ENCODE data around the gene IDH3A. TPM values are rescaled to one million over a fixed set of nuclear protein-coding genes. Genes with fewer than 3 reads are reported as not detected.
A peak's percentile ranks its signal among the peaks of the same experiment; 100 is the strongest.

IDH3A gene
- polyA plus RNA-seq, 6 donors from 2014 or later = 69.1 to 116 (median 76.7) TPM

- peaks cover 0 to 2% (median 1%) of the 10 kb centered on the region in 3 donors for H3K4me1 Mint-ChIP-seq
- no peaks in the 10 kb centered on the region for H3K36me3 Mint-ChIP-seq
- ATAC-seq (ENCODE audit: low read depth in 2 of 2) (no peak), DNase-seq (no peak)
- peak overlapping the region in 1 of 8 donors; percentile 78 for H3K4me3 Mint-ChIP-seq
- H3K9me3 Mint-ChIP-seq = peaks cover 0 to 4% (median 0%) of the 10 kb centered on the region in 7 donors
- H3K27ac Mint-ChIP-seq = peak overlapping the region in 1 of 6 donors; percentile 53
- H3K27me3 Mint-ChIP-seq = peaks cover 0 to 12% (median 5%) of the 10 kb centered on the region in 3 donors
These were observed 33.7 kb downstream of the IDH3A start for GRCh38 chr15:78182821-78183220.

- Mint-ChIP-seq H3K4me3 (no peak overlapping the region), H3K27me3 (peaks cover 0 to 6% (median 0%) of the 10 kb centered on the region in 3 donors), H3K9me3 (peaks cover 2 to 8% (median 4%) of the 10 kb centered on the region in 7 donors), H3K36me3 (no peaks in the 10 kb centered on the region), H3K27ac (peak overlapping the region in 1 of 6 donors; percentile 40), H3K4me1 (peaks cover 0 to 9% (median 5%) of the 10 kb centered on the region in 3 donors)
- no peak for DNase-seq
- no peak for ATAC-seq (ENCODE audit: low read depth in 2 of 2)
These were observed 43.8 kb downstream of the IDH3A start for GRCh38 chr15:78192826-78193594.

GRCh38 chr15:78193731-78194567 is 44.8 kb downstream of the IDH3A start:
- no peak for DNase-seq

GRCh38 chr15:78194568-78194925 is 45.4 kb downstream of the IDH3A start:
- ATAC-seq (ENCODE audit: low read depth in 2 of 2) (no peak), DNase-seq (no peak)
- no peak overlapping the region for H3K27ac Mint-ChIP-seq
- H3K27me3 Mint-ChIP-seq = peaks cover 0 to 6% (median 0%) of the 10 kb centered on the region in 3 donors
- peaks cover 2 to 8% (median 4%) of the 10 kb centered on the region in 7 donors for H3K9me3 Mint-ChIP-seq
- H3K4me3 Mint-ChIP-seq = no peak overlapping the region
- peaks cover 0 to 9% (median 5%) of the 10 kb centered on the region in 3 donors for H3K4me1 Mint-ChIP-seq
- no peaks in the 10 kb centered on the region for H3K36me3 Mint-ChIP-seq

More at GRCh38 chr15:78193731-78194567, 44.8 kb downstream of the IDH3A start:
- Mint-ChIP-seq H3K36me3 (no peaks in the 10 kb centered on the region), H3K4me1 (peaks cover 0 to 9% (median 5%) of the 10 kb centered on the region in 3 donors), H3K27me3 (peaks cover 0 to 6% (median 0%) of the 10 kb centered on the region in 3 donors), H3K4me3 (no peak overlapping the region), H3K9me3 (peaks cover 2 to 8% (median 4%) of the 10 kb centered on the region in 7 donors), H3K27ac (no peak overlapping the region)
- ATAC-seq (ENCODE audit: low read depth in 2 of 2) = no peak

GRCh38 chr15:78195735-78196201 is 46.6 kb downstream of the IDH3A start:
- Mint-ChIP-seq H3K27ac (peak overlapping the region in 1 of 6 donors; percentile 79), H3K4me3 (no peak overlapping the region), H3K27me3 (peaks cover 0 to 3% (median 1%) of the 10 kb centered on the region in 3 donors), H3K4me1 (peaks cover 0 to 9% (median 5%) of the 10 kb centered on the region in 3 donors), H3K36me3 (no peaks in the 10 kb centered on the region), H3K9me3 (peaks cover 0 to 6% (median 2%) of the 10 kb centered on the region in 7 donors)
- DNase-seq (peak; percentile 54), ATAC-seq (ENCODE audit: low read depth in 2 of 2) (peak; percentile 80 to 95)

- DNase-seq = no peak
- Mint-ChIP-seq H3K36me3 (no peaks in the 10 kb centered on the region), H3K27me3 (peaks cover 0 to 9% (median 9%) of the 10 kb centered on the region in 3 donors), H3K9me3 (no peaks in the 10 kb centered on the region), H3K27ac (no peak overlapping the region), H3K4me3 (no peak overlapping the region), H3K4me1 (peaks cover 0 to 9% (median 5%) of the 10 kb centered on the region in 3 donors)
- no peak for ATAC-seq (ENCODE audit: low read depth in 2 of 2)
These were observed 48.5 kb downstream of the IDH3A start for GRCh38 chr15:78197632-78198031.

- ATAC-seq (ENCODE audit: low read depth in 2 of 2) = no peak
- Mint-ChIP-seq H3K27ac (peak overlapping the region in 1 of 6 donors; percentile 57), H3K4me3 (no peak overlapping the region), H3K4me1 (peaks cover 0 to 5% (median 5%) of the 10 kb centered on the region in 3 donors), H3K9me3 (no peaks in the 10 kb centered on the region), H3K27me3 (peaks cover 0 to 17% (median 14%) of the 10 kb centered on the region in 3 donors), H3K36me3 (no peaks in the 10 kb centered on the region)
- no peak for DNase-seq
These were observed 51.2 kb downstream of the IDH3A start for GRCh38 chr15:78200276-78200930.

DNA sequence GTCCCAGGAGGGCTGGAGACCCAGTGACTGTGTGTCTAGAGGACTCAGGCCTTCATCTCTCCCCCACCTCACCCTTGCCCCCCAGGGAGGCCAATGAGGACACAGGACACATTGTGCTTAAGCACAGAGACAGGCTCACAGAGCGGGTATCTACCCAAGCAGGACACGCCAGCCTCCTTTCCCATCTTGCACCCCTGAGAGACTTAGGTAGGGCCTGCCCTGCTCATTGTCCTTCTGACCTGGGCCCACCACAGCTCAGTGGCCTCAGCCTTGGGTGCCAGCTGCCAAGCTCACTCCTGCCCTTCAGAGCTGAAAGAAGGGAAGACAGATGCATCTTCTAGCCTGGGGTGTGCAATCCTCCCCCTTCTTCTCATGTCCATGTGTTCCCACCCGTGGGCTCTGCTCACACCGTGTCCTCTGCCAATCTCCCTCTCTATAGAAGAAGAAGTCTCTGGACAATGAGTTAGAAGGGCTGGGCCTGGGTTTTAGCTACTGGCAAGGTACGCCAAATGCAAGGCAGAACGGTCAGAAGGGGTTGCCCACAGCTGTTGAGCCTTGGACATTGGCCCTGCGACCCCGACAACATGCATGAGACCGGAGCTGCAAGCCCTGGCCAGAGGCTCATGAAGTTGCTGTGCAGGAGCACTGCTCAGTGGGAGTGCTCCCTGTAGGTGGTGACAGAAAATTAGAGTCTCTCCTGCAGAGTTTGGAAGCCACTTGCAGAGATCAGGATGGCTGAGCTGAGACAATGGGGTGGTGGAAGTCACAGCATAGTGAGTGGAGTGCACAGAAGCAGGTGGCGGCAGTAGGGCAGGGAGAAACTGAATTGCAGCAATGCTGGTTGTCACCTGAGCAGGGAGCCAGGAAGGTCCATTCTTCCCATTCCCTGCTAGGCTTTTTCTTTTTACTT is 52.4 kb downstream of the IDH3A start:
- Mint-ChIP-seq H3K27me3 (peaks cover 0 to 17% (median 14%) of the 10 kb centered on the region in 3 donors), H3K4me3 (no peak overlapping the region), H3K4me1 (no peaks in the 10 kb centered on the region), H3K36me3 (no peaks in the 10 kb centered on the region), H3K9me3 (no peaks in the 10 kb centered on the region), H3K27ac (peak overlapping the region in 2 of 6 donors; percentile 37 to 46)
- no peak for ATAC-seq (ENCODE audit: low read depth in 2 of 2)
- DNase-seq = no peak

DNA sequence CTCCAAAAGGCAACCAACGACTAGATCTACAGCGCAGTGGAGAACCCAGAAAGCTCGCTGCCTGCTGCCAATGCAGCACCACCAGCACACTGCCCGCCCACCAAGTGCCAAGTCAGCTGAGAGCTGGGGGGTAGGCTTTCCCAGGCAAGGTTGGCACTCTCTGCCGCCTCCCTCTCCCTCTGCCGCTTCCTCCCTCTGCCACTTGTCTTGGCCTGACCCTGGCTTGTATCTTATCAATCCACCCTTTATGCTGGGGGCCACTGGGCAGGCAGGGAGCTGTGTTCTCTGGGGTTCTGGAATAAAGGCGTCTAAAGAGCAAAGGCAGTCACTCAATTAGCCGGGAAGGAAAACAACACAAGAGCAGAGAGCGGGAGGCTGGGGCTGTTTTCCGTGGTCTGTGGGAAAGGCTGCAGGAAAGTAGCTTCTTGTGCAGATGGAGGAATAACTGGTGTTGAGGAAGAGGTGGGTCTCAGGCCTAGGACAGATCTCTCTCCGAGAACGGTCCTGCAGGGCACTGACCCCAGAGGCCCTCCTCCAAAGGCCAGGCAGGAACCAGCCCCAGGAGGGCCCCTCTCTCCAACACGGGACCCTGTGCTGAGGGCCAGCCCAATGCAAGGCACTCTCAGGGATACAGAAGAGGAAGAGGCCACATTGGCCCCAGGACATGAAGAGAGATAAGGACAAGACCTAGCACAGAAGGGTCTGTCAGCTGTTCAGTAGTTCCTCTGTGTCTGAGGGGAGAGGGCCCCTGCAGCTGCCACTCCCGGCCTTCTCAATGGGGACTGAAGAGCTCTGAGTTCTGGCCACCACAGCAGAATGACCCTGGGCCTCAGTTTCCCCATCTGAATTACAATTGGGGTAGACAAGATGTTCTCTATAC is 54.4 kb downstream of the IDH3A start:
- ATAC-seq (ENCODE audit: low read depth in 2 of 2) (no peak), DNase-seq (no peak)
- no peaks in the 10 kb centered on the region for H3K4me1 Mint-ChIP-seq
- H3K4me3 Mint-ChIP-seq = peak overlapping the region in 1 of 8 donors; percentile 6
- H3K27me3 Mint-ChIP-seq = peaks cover 0 to 17% (median 14%) of the 10 kb centered on the region in 3 donors
- no peaks in the 10 kb centered on the region for H3K9me3 Mint-ChIP-seq
- no peak overlapping the region for H3K27ac Mint-ChIP-seq
- H3K36me3 Mint-ChIP-seq = no peaks in the 10 kb centered on the region

DNA sequence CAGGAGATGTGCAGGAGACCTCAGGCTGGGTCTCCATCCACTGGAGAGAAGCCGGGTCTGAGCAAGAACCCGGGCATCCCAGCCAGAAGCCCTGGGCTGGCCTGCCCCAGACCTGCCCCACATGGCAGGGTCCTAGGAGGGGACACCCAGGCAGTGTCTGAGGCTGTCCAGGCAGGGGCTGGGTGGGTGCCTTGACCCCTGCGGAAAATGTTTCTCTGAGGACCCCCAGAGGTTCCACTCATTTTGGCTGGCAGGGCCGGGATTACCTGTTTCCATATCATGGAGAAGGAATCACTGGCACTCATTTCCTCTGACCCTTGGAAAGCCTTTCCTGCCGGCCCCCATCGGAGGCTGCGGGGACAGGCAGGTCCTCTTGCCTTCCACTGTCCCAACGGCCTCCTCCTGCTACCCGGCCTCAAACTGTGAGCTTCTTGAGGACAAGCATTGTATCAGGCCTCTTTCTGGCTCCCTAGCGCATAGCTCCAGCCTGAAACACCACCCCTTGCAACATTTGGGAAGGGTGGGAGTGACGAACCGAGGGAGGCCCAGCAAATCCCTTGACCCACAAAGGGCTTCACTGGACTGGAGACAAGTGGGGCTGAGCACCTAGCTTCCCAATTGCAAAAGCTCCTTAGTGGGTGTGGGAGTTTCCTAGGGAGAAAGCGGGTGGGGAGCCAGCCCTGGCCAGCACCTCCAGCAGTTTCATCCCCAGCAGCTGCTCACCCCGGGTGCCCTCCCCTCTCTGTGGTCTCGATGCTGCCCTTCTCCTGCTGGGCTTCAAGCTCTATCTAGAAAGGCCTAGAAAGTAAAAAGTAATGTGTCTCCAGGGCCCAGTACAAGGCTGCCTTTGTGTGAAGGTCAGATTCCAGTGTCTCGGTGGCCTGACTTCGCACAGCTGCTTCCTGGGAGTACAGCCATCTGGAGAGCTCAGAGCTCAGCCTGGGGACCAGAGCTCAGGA is 55.5 kb downstream of the IDH3A start:
- no peak for ATAC-seq (ENCODE audit: low read depth in 2 of 2)

DNA sequence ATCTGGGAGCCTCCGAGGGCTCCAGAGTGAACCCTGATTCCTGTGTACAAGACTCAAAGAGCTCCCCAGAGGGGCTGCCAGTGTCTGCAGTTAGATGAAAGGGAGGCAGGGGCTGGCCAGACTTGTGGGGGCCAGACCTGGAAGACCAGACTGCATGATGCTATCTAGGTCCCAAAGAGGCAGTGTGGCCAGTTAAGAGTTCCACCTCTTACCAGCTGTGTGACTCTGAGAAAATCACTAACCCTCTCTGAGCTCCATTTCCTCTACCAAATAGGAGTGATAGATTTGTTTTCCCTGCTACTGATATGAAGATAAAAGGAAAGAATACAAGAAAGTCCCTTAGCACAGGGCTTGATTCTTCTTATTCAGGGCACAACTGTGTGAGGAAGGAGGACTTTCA is 56.2 kb downstream of the IDH3A start:
- Mint-ChIP-seq H3K27me3 (peaks cover 0 to 17% (median 14%) of the 10 kb centered on the region in 3 donors), H3K9me3 (no peaks in the 10 kb centered on the region), H3K27ac (no peak overlapping the region), H3K4me1 (no peaks in the 10 kb centered on the region), H3K36me3 (no peaks in the 10 kb centered on the region), H3K4me3 (no peak overlapping the region)
- DNase-seq = no peak
- ATAC-seq (ENCODE audit: low read depth in 2 of 2) = no peak

More for the DNA sequence above, 55.5 kb downstream of the IDH3A start:
- Mint-ChIP-seq H3K4me1 (no peaks in the 10 kb centered on the region), H3K27ac (no peak overlapping the region), H3K9me3 (no peaks in the 10 kb centered on the region), H3K36me3 (no peaks in the 10 kb centered on the region), H3K27me3 (peaks cover 0 to 17% (median 14%) of the 10 kb centered on the region in 3 donors), H3K4me3 (no peak overlapping the region)
- no peak for DNase-seq
